Peyer's patch (tissue), 4 donors: ENCODE data around the gene DNAJC24.

Experiments used
- CTCF ChIP-seq, 6 experiments: fragments of 450-650 bp in 4 of 6; fragments of 200-600 bp in 2 of 6; sonication (generic) in 1 of 6; IDR thresholded peaks; one replicate each; pipeline ENCODE4 v1.5.1; 2017 to 2019; ENCODE audit warnings: antibody characterized with exemption in 6 of 6, mild to moderate bottlenecking in 3 of 6, moderate library complexity in 1 of 6
- POLR2A ChIP-seq, 2 donors: fragments of 450-650 bp; IDR thresholded peaks; one replicate each; pipeline ENCODE4 v1.5.1; 2017; ENCODE audit warnings: antibody characterized with exemption in 2 of 2, mild to moderate bottlenecking in 2 of 2, moderate library complexity in 2 of 2

GRCh38 chr11:31424652-31425051 lies 55.0 kb downstream of the DNAJC24 start:
- TF ChIP-seq CTCF (IDR thresholded peaks at IDR 0.05): no peak
- no peak for TF ChIP-seq POLR2A (IDR thresholded peaks at IDR 0.05)
